ENCODE measurements around the gene SECISBP2.

Gene SECISBP2

DNA sequence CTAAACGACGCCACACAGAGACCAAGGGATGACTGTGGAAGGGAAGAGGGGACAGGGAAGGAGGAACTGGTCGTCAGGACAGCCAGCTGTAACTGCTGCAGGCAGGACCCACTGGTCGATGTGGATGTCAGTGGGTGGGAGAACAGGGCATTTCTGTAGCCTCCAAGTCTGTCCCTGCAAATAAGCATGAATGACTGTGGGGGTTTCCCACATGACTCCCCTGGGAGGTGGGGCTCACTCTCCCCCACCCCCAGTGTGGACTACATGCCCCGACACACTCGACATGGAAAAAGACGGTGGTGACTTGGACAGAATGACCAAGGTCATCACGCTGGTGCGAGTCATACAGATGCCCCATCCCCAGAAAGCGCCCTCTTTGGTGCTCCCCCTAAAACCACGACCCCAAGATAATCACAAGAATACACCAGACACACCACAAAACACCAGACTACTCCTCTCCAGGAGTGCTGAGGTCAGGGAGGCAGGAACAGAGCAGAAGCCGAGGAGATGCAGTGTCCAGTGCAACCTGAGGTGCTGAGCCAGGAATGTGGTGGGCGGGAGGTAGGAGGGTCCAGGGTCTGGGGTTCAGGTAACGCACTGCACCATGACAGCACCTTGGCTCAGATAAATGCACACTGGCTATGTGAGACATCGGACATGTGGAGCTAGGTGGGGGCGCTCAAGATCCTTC lies 64.9 kb downstream of the SECISBP2 start:
- no peak for DNase-seq

DNA sequence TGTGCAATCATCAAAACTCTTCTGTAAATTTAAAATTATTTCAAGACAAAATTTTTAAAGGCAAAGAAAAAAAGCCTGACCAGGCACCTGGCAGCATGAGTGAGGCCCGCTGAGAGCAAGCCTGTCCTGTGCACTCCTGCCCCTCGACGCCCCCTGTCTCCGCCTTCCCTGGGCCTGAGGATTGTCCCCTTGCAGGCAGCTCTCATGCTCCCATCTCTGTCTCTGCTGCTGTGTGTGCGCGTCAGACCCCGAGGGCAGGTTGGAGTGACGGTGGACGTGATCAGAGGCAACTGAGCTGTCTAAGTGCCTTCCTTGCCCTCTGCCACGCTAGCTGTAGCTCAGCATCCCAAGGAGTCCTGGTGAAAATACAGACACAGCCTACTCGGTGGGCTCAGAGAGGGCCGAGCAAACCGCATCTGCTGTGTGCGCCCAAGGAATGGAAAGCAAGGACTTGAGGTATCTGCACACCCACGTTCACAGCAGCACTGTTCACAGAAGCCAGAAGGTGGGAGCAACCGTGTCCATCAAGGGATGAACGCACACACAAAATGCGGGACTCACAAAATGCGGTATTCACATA lies 65.5 kb downstream of the SECISBP2 start:
- DNase-seq: no peak

DNA sequence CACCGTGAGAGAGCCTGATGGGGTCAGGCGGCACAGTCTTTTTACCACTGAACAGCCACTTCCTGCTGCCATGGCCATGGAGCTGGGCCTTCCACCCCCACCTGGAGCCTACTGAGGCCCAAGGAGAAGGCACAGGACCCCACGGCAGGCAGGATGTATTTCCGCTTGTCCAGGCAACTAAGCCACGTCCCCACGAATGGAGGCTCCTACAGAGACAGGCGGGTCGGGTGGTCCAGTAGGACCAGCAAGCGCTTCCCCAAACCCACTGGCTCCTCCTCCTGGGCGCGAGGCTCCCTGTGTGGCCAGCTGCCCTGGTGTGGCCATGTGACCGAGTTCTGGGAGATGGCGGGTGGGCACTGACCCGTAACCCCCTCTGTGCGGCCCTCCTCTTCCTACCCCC lies 66.5 kb downstream of the SECISBP2 start:
- DNase-seq: no peak

DNA sequence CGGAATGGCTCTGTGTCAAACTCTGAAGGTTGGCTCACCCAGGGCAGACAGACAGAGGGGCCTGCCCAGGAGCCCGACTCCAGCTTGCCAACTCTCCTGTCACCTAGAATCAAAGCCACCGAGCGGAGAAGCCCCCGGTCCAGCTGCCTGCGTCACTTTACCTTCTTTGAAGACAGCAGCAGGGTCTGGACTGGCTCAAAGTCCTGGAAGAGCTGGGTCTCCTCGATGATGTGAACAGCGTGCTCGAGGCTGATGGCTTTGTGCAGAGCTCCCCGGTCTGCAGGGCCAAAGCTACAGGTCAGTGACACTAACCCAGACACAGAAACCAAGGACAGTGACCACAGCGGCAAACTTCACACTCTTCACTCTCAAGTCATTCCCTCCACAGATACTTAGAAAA lies 67.9 kb downstream of the SECISBP2 start:
- DNase-seq: no peak

DNA sequence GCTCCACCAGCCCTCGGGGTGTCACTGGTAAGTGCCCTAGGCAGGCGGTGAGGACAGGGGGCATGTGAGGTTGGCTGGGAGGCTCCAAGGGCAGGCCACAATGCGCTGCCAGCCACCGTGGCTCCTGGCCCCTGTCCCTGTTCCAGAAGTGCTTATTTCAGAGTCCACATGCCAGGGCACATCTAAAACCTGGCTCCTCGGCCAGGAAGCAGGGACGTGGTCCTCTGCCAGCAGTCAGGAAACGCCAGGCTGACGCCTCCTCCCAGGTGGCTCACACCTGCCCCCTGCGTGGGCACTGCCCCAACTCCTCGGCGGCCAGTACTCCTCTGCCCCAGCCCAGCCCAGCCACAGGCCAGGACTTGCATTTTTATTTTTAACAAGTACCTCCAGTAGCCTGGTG lies 68.5 kb downstream of the SECISBP2 start:
- DNase-seq: no peak

DNA sequence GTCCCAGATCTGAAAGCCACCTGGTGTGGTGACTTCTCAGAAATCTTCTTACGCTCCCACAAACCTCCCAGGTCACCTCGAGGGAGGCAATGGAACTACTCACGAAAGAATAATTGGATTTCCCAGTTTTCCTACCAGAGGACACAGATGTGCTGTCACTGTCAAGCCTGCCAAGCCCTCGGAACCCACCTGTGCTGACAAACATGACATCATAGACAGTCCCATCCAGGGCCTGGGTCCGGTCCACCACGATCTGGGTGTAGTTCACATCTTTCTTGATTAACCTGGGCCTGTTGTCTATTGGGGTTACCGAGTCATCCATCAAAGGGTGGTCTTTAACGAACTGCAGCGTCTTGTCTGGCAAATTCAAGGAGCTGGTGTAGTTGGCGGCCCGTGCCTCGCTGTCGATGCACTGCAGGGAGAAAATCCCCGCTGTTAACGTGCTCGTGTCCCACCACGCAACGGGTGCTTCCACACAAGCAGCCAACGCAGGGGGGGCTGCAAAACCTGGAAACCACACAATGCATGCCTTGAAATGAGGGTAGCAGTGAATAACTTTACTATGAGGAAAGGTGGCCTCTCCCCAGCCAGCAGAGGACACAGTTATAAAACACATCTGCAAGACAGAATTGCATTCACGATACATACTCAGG lies 69.0 kb downstream of the SECISBP2 start:
- DNase-seq: no peak

DNA sequence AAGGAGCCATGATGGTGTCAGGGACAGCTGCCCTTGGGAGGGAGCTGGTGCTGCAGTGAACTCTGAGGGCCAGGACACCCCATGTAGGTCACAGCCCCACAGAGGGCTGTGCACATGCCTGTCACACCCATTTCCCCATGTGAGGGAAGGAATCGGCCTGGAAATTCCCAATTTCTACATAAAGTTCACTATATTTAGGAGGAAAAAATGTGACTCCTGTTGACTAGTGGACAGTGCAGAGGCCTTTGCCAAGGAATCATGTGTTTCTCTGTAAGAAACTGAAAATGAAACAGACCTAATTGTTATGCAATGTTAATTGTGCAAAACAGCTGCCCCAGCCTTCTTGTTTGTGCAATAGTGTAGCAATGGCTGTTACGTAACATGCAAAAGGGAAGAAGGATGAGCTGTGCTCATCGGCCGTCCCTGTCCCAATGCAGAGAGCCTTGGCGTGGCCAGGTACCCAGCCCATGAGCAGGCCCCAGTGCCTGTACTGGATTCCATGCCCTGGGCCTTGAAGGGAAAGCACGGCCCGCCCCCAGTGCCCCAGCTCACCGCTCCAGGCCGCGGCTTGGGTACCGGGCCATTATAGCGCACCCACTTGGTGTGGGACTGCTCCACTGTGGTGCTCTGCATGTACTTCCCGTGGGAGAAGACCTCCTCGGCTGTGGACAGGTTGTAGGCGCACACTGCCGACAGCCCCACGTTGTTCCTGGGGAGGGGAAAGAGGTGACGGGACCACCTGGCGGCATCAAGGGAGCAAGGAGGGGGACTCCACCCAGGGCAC lies 70.0 kb downstream of the SECISBP2 start:
- DNase-seq: no peak

DNA sequence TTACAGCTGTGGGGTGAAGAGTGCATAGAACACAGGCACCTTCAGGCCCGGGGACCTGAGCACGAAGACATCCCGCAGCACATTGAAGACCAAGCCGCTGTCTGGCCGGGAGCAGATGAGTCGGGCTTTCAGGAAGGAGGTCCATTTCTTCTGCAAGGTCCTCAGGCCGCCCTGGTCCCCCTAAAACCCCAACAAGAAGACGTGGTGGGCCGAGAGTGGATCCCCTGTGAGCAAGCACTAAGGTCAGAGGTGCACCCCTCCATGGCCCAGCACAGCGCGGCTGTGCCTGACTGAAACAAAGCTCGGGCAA lies 70.5 kb downstream of the SECISBP2 start:
- no peak for DNase-seq

DNA sequence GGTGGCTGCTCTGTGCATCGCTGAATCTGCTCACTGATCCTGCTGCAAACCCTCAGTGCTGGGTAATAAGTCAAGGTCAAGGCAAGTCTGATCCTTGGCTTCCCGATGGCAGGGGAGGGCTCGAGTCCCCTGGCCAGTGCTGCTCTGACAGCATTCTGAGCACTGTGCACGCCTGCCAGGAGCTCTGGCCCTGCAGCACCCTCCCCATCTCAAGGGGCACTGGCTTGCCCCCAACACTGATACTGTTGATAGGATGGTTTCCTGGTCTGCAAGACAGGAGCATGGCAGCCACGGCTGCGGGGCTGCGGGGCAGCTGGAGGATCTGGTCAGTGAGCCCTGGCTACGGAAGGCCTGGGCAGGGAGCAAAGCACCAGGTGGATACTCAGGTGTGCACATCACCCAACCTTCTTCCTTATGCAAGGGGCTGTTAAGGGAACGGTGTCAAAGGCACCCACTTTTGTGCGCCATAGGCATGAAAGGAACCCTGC lies 71.8 kb downstream of the SECISBP2 start:
- DNase-seq: no peak

DNA sequence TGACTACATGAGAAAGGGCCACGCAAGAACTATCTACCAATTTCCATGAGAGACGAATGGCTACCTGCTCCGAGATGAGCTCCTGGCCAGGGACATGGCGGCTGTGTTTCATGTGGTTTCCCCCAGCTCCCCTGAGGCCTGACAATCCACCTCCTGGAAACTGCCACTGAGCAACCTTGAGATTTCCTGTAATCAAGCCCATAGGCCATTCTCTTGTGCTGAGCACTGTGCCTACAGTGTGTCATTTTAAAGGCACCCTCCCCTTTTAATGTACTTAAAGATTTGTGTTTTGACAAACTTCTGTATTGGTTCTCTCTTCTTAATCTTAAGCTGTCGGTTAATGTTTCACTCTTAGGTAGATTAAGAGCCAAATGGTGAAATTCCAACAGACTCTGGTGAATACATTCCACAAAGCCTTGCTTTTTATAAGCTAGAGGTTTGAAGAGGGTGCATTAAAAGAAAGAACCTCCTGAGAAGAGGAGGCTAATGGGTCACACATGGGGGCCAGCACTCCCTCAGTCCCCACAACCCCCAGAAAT lies 72.3 kb downstream of the SECISBP2 start:
- DNase-seq: no peak

DNA sequence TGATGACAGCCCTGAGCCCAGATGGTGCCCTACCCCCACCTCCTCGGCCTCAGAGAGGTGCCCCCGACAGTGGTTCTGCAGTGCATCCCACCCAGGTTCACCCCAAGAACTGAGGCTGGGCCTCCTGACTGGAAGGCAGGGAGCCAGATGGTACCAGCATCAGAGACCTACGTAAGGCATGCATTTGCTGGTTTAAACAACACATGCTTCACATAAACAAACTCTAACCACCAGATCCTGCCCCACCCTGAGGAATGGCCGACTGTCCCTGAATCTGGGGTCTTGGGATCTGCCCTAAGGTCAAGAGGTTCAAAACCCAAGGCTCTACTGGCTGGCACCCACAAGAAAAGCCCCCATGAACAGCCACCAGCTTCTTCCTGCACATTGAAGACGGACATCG lies 73.3 kb downstream of the SECISBP2 start:
- DNase-seq: no peak

DNA sequence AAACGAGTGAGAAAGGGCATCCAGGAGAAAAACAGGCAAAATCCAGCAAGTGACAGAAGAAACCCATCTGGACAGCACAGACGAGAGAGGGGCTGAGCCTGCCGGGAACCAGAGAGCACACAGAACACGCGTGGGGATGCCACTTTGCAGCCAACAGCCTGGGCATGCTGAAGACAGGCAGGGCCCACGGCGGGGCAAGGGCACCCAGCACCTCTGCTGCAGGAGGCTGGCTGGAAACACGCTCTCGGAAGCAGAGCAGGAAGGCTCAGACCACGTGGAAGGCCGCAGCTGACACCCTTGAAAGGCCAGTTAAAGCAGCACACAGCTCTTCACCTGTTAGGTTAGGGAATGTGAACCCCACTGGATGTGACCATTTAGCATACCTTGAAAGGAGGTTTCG lies 76.1 kb downstream of the SECISBP2 start:
- DNase-seq: no peak

DNA sequence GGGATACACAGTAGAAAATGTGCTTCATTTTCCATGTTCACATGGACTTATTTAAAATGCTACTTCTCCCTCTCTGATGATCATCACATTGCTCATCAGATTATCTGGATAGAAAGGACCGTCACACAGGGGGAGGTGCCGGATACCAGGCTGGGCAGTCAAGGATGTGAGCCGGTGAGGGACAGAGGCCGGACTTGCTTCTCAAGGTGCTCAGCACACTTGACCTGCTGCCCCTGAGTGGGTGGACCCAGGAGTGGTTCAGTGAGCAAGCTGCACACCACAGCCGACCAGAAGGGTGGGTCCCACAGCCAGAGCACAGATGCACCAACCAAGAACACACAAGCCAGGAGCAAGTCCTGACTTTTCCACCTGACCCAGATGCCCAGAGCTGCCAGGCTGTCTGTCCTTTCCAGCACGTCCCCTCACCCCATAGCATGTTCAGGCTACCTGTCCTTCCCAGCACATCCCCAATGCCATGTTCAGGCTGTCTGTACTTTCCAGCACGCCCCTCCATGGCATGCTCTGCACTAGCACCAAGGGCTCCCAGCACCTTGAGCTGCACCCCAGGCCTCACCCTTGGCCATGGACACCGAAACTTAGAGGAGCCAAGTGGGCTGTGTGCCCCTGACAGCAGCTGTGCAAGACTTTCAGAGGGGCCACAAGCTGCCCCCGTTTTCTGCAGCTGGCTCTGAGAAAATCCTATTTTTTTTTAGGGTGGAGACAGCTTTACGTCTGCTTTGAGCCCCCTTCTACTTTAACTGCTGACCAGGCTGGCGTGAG lies 77.8 kb downstream of the SECISBP2 start:
- DNase-seq: no peak

DNA sequence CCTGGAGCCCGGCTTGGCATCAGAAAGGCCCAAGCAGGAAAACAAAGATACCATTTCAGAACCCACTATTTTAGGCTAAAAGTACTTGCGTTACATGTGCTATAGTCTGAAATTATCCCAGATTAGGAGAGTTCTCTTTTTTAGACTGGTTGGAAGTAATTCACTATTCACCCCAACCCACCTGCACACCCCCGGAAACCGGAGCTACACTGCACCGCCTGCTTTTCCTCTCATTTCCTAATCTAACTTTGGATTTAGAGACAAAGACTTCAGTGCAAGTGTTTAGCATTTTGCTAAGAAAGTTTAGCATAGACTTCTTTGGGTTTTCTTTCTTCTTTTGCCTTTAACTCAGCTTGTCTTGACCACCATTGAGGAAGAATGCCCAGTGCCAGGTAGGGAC lies 79.2 kb downstream of the SECISBP2 start:
- no peak for DNase-seq

DNA sequence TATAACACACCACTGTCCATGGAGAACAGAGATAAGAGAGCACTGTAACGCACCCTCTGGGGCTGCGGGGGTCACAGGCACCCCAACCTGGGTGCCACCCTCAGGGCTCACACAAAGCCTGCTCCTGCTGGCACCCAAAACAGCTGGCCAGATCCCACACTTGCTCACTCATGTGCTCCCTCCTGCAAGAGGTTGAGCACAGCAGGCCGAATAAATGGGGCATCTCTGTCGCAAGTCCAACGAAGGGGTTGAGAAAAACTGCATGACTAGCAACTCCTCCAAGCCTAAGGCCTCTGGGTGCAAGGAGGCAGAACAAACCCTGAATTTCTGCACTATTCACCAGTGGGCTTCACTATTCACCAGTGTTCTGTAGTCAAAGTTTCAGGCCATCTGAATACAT lies 80.3 kb downstream of the SECISBP2 start:
- no peak for DNase-seq

DNA sequence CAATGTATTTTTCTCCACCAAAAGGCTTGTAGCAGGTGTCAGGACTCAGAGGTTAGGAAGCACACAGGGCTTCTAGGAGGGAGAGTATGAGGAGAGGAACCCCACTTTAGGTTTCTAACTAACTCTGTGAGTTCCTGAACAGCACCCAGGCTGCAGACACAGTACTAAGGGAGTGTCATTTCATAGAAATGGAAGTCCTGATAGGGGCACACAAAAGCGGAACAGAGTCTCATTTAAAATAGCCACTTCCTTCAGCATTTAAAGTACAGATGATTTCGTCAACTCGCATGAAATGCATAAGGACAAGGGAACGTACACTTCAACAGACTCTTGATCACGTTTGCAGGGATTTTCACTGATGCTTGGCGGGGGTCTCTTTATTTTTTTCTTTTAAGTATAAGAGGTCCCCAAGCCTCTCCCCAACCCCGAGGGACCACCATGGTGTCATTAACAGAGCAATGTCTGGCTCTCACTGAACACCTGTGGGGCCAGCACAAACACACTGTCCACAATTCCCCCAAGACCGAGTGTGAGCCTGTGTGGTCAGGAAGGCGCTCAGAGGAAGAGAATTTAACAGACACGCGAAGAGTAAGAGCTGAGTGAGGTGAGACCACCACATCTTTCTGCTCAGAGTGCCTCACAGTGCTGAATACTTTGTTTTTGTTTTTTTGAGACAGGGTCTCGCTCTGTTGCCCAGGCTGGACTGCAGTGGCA lies 82.3 kb downstream of the SECISBP2 start:
- no peak for DNase-seq

DNA sequence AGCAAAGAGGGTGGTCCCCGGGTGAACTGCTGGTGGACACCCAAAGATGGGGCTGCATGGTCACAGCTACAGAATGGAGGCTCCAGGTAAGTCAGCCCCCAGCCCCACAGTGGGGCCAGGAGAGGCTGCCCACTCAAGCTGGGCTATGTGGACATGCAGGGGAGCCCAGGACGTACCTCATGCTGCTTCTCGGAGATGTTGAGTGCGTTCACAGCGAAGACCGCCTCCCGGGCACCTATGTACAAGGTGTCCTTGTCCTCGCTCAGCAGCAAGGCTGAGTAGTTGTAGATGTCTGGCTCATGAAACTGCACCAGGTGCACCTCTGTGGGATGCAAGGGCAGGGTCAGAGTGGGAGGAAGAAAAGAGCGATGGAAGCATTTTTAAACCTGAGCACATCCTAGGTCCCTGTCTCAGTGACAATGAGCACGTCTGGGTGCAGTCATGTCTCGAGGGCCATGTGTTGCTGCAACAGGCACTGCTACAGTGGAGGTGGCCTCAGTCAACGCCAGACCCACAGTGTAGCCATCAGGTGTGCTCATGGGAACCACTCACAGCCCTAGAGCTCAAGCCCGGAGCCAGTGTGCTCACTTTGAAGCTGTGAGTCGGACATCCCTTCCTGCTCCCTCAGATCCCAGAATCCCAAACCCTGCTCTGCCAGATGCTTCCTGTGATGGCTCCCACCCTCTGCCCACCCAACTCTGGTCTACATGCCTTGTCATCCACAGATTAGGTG lies 84.6 kb downstream of the SECISBP2 start:
- no peak for DNase-seq

DNA sequence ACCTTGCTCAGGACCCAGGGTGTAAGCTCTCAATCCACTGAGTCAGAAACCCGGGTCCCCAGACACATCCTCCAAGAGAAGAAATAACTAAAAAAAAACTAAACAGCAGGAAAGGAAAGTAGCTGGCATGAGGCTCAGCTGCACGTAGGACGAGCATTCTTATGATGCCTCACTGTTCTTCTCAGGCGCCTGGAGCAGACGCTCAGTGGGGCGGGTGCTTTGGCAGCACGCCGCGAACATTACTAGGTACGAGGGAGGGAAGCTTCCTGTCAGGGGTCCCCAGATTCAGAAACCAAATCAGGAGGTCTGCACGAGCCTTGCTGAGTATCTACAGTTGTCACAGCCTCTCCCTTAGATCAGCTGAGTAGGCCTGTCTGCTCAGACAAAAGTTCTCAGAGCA lies 85.8 kb downstream of the SECISBP2 start:
- DNase-seq: no peak

DNA sequence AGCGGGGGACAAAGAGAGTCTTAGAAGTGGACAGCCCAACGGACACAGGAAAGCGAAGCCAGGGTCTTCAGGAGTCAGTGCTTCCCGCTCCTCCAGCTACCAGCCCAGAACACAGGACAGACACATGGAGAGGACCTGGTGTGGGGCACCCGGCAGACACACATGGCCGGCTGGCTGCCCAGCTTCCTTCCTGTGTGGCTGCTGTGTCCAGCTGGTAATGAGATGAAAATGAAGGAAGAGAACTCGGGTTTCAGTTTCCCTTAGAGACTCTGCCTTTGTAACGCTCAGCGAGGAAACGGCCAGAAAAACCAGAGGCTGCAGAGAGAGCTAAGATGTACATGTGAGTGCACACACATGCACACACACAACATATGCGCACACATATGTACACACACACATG lies 87.5 kb downstream of the SECISBP2 start:
- DNase-seq: no peak

DNA sequence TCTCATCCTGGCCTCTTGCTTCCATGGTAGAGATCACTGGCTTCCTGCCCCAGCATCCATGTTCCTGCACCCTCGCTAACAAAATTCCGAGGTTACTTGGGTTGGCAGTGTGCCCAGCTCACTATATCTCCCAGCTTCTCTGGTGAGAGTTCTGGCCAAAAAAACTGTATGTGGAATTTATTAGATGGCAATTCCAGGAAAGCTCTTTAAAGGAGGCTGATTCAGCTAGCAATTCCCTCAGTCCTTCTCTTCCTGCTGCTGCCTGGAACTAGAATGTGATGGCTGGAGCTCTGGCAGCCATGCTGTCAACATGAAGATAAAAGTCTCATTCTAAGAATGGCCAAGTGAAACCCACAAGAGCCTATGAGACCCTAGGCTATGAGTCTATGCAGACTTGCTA lies 88.8 kb downstream of the SECISBP2 start:
- DNase-seq: no peak

DNA sequence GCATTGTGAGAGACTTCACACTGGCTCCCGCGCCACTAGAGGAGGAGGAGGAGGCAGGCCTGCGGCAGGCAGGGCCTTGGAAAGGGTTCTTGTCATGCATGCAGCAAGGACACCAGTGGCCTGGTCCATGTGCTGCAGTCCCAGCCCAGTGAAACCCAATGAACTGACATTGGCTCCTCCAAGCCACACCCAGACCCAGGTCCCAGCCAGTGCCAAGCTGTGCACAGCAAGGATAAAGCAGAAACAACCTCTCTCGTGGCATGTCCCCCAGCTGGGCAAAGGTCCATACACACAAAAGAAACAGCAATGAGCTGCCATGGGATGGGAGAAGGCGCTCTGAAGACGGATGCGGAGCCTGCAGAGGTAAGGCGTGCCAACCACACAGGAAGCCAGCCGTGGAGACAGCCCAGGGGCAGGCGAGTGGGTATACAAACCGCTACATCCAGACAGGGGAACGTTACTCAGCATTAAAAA lies 90.4 kb downstream of the SECISBP2 start:
- DNase-seq: no peak

Measured in stimulated activated CD4-positive, alpha-beta T cell treated with anti-CD3 and anti-CD28 coated beads, Interleukin-2, amount 100 ng/mL, for 48 hours (primary cell).